Measurements from ENCODE around the gene EGR2.
A peak's percentile ranks its signal among the peaks of the same experiment; 100 is the strongest.
"Not testable (repeated sequence)": the region's sequence is repeated elsewhere in the genome, so short reads cannot be mapped to it uniquely, and the experiment has no call there.

EGR2 gene

GRCh38 chr10:62792261-62792660, 23.9 kb downstream of the EGR2 start:
- no peak for DNase-seq (ENCODE audit: low spot score)

- no peak for DNase-seq (ENCODE audit: low spot score)
Measured at GRCh38 chr10:62790571-62790970, 25.6 kb downstream of the EGR2 start.

GRCh38 chr10:62790019-62790555, 26.1 kb downstream of the EGR2 start:
- peak; percentile 50 for DNase-seq (ENCODE audit: low spot score)

- no peak for DNase-seq (ENCODE audit: low spot score)
Measured at GRCh38 chr10:62788861-62789467, 27.2 kb downstream of the EGR2 start.

- DNase-seq (ENCODE audit: low spot score) = not testable (repeated sequence)
Measured at GRCh38 chr10:62788285-62788684, 27.9 kb downstream of the EGR2 start.

- not testable (repeated sequence) for DNase-seq (ENCODE audit: low spot score)
Measured at GRCh38 chr10:62784537-62784936, 31.6 kb downstream of the EGR2 start.

- no peak for DNase-seq (ENCODE audit: low spot score)
Measured at GRCh38 chr10:62779487-62780248, 36.5 kb downstream of the EGR2 start.

- no peak for DNase-seq (ENCODE audit: low spot score)
Measured at GRCh38 chr10:62778125-62778524, 38.0 kb downstream of the EGR2 start.

- no peak for DNase-seq (ENCODE audit: low spot score)
Measured at GRCh38 chr10:62772186-62772974, 43.8 kb downstream of the EGR2 start.

GRCh38 chr10:62769574-62770242, 46.5 kb downstream of the EGR2 start:
- DNase-seq (ENCODE audit: low spot score) = no peak

GRCh38 chr10:62766386-62766785, 49.8 kb downstream of the EGR2 start:
- DNase-seq (ENCODE audit: low spot score) = no peak

- DNase-seq (ENCODE audit: low spot score) = no peak
Measured at GRCh38 chr10:62765726-62766125, 50.4 kb downstream of the EGR2 start.

GRCh38 chr10:62764011-62764410, 52.2 kb downstream of the EGR2 start:
- no peak for DNase-seq (ENCODE audit: low spot score)

- no peak for DNase-seq (ENCODE audit: low spot score)
Measured at GRCh38 chr10:62763155-62763554, 53.0 kb downstream of the EGR2 start.

All from putamen (tissue), 1 donor.